GM23338 (cell line): ENCODE data around the gene RUNX1. TPM values are rescaled to one million over a fixed set of nuclear protein-coding genes. Genes with fewer than 3 reads are reported as not detected.
A peak's percentile ranks its signal among the peaks of the same experiment; 100 is the strongest.

Experiments
- ATAC-seq: fragments of 200-7000 bp; cut with Tn5 transposase; 3 replicates; pipeline ENCODE4 v1.9.1; 2020
- DNase-seq: peaks from one replicate; pipeline ENCODE4 v3.0.0-alpha.2; 2015; ENCODE audit warnings: low spot score
- H2AFZ ChIP-seq: fragments of 200-600 bp; sonication (generic); 2 replicates; pipeline ENCODE4 v1.8.0; 2016; ENCODE audit warnings: antibody characterized with exemption, mild to moderate bottlenecking, moderate library complexity
- H3F3A ChIP-seq: fragments of 200-600 bp; sonication (generic); replicated peaks from 2 replicates; pipeline ENCODE4 v1.8.0; 2017; ENCODE audit warnings: antibody characterized with exemption, mixed run types, low read depth
- H3K27ac ChIP-seq: fragments of 200-600 bp; sonication (generic); 2 replicates; pipeline ENCODE4 v1.6.1; 2016; ENCODE audit warnings: low read depth
- H3K27me3 ChIP-seq: fragments of 200-600 bp; sonication (generic); 2 replicates; pipeline ENCODE4 v1.8.0; 2016; ENCODE audit warnings: mild to moderate bottlenecking, mixed run types, moderate library complexity; ENCODE audit not compliant: insufficient read depth
- H3K36me3 ChIP-seq: fragments of 200-600 bp; sonication (generic); 2 replicates; pipeline ENCODE4 v1.8.0; 2016; ENCODE audit warnings: mild to moderate bottlenecking; ENCODE audit not compliant: insufficient read depth
- H3K4me1 ChIP-seq: fragments of 200-600 bp; sonication (generic); 2 replicates; pipeline ENCODE4 v1.8.0; 2016; ENCODE audit warnings: mild to moderate bottlenecking, moderate library complexity; ENCODE audit not compliant: insufficient read depth
- H3K4me2 ChIP-seq: fragments of 200-600 bp; sonication (generic); 2 replicates; pipeline ENCODE4 v1.7.1; 2017; ENCODE audit warnings: mixed run types
- H3K4me3 ChIP-seq: fragments of 200-600 bp; sonication (generic); 2 replicates; pipeline ENCODE4 v1.6.1; 2016; ENCODE audit warnings: mixed run types
- H3K79me2 ChIP-seq: fragments of 200-600 bp; sonication (generic); replicated peaks from 2 replicates; pipeline ENCODE4 v1.8.0; 2017; ENCODE audit warnings: mild to moderate bottlenecking; ENCODE audit not compliant: insufficient read depth
- H3K9me2 ChIP-seq: fragments of 200-600 bp; sonication (generic); 2 replicates; pipeline ENCODE4 v1.8.0; 2017; ENCODE audit not compliant: insufficient read depth
- H4K20me1 ChIP-seq: fragments of 200-600 bp; sonication (generic); replicated peaks from 2 replicates; pipeline ENCODE4 v1.8.0; 2017; ENCODE audit warnings: mild to moderate bottlenecking; ENCODE audit not compliant: insufficient read depth
- H3K27ac Mint-ChIP-seq: 2 replicates; pipeline ENCODE4 v1.8.0; 2020; ENCODE audit warnings: inconsistent platforms, mild to moderate bottlenecking, moderate library complexity, mixed read lengths
- H3K27me3 Mint-ChIP-seq: 3 replicates; pipeline ENCODE4 v1.8.0; 2022; ENCODE audit warnings: low read depth, mild to moderate bottlenecking, moderate library complexity, mixed read lengths, inconsistent platforms; ENCODE audit not compliant: insufficient read depth, poor library complexity
- H3K36me3 Mint-ChIP-seq: 3 replicates; pipeline ENCODE4 v1.8.0; 2021; ENCODE audit warnings: low read depth, mild to moderate bottlenecking, inconsistent platforms, moderate library complexity, mixed read lengths
- H3K4me1 Mint-ChIP-seq: 3 replicates; pipeline ENCODE4 v1.8.0; 2020; ENCODE audit warnings: mild to moderate bottlenecking, inconsistent platforms, mixed read lengths
- H3K4me3 Mint-ChIP-seq: 3 replicates; pipeline ENCODE4 v1.8.0; 2021; ENCODE audit warnings: moderate library complexity, mild to moderate bottlenecking, inconsistent platforms, mixed read lengths
- H3K9me3 Mint-ChIP-seq: 3 replicates; pipeline ENCODE4 v1.8.0; 2020; ENCODE audit warnings: moderate library complexity, mild to moderate bottlenecking, inconsistent platforms, mixed read lengths
- CREB1 ChIP-seq: fragments of 250-450 bp; sonication (Bioruptor Pico); IDR thresholded peaks from 2 replicates; pipeline ENCODE4 v1.5.0; 2020; ENCODE audit warnings: low read depth, mild to moderate bottlenecking, moderate library complexity
- EZH2 ChIP-seq: fragments of 200-600 bp; sonication (generic); IDR thresholded peaks from one replicate; pipeline ENCODE4 v1.8.0; 2017; ENCODE audit warnings: antibody characterized with exemption, mild to moderate bottlenecking, low read depth; ENCODE audit not compliant: unreplicated experiment
- NANOG ChIP-seq: IDR thresholded peaks from 2 replicates; pipeline ENCODE4 v1.6.1; 2016; ENCODE audit warnings: antibody characterized with exemption, borderline replicate concordance
- ZNF331 ChIP-seq: fragments of 250-450 bp; sonication (Bioruptor Pico); IDR thresholded peaks from 2 replicates; pipeline ENCODE4 v1.5.0; 2020; ENCODE audit warnings: low read depth, mild to moderate bottlenecking, moderate library complexity
- polyA plus RNA-seq: library from polyadenylated mRNA; unstranded; fragments of >200 nt; fragmentation: Nextera tagmentation; extraction: Ambion mirVana; gene quantifications from 2 replicates; pipeline ENCODE4 v1.2.1, GENCODE V29; 2016
- total RNA-seq: library from RNA; depleted of rRNA; stranded (reverse); fragments of >200 nt; shearing (Covaris generic); gene quantifications from 2 replicates; pipeline ENCODE4 v1.2.3, GENCODE V29; 2014
- TF ChIP-seq, protein P1 (sequence below): IDR thresholded peaks from 2 replicates; pipeline ENCODE4 v1.6.1; 2016; ENCODE audit warnings: antibody characterized with exemption
- TF ChIP-seq, protein P2 (sequence below): IDR thresholded peaks from one replicate; pipeline ENCODE4 v1.6.1; 2018; ENCODE audit warnings: antibody characterized with exemption; ENCODE audit not compliant: unreplicated experiment
- TF ChIP-seq, protein P3 (sequence below), 2 experiments: fragments of 200-600 bp in 1 of 2; sonication (generic) in 1 of 2; conservative IDR thresholded peaks; 2 replicates each; pipeline versions ENCODE4 v1.5.1 to v1.6.1; 2016 to 2017; ENCODE audit warnings: antibody characterized with exemption in 2 of 2, low read depth in 2 of 2, mild to moderate bottlenecking in 2 of 2, moderate library complexity in 1 of 2

RUNX1 gene
- total and polyA plus RNA-seq, 2 experiments from 2014 or later = 0.29 to 1.1 TPM

DNA sequence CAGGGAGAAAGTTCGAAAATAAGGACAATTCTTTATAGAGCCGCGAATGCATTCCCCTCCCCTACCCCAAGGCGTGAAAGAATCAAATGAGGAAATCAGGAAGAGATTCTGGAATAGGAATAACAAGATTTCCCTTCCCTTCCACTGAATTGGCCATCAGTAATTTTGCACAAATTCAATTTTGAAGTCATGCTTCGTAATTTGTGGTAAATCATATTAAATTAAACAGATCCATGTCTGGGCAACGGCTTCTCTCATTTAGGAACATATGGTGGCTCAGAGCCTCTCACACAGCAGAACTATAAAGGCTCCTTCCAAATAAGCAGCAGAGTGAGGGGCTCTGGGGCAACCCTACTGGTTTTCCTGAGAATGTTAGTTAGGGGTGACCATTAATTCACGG is 227.4 kb downstream of the RUNX1 start (continued):
- TF ChIP-seq, protein P1, sequence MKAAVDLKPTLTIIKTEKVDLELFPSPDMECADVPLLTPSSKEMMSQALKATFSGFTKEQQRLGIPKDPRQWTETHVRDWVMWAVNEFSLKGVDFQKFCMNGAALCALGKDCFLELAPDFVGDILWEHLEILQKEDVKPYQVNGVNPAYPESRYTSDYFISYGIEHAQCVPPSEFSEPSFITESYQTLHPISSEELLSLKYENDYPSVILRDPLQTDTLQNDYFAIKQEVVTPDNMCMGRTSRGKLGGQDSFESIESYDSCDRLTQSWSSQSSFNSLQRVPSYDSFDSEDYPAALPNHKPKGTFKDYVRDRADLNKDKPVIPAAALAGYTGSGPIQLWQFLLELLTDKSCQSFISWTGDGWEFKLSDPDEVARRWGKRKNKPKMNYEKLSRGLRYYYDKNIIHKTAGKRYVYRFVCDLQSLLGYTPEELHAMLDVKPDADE = no peak
- TF ChIP-seq EZH2 = no peak

DNA sequence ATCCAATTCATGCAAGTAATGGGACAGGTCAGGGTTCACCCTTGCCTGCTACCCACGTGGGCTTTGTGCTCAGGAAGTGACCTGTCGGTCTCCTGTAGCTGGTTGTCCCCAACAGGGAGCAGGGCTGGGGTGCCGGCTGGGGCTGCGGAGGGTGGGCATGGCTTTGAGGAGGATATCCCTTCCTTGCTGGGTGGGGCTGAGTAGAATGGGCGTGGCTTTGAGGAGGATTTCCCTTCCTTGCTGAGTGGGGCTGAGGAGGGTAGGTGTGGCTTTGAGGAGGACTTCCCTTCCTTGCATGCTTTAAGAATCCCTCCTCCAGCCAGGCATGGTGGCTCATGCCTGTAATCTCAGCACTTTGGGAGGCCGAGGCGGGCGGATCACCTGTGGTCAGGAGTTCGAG is 229.1 kb downstream of the RUNX1 start:
- Histone ChIP-seq H3K4me2 (no peak overlapping the region), H3K9me2 (0 out of 2 replicates have a peak, but pooled peaks cover 4% of the 10 kb centered on the region), H2AFZ (no peak overlapping the region), H3K36me3 (no peaks in the 10 kb centered on the region), H3F3A (no peaks in the 10 kb centered on the region), H3K79me2 (no peaks in the 10 kb centered on the region), H3K4me3 (no peak overlapping the region), H3K4me1 (peaks cover 22% of the 10 kb centered on the region), H3K27ac (no peak overlapping the region), H4K20me1 (no peaks in the 10 kb centered on the region), H3K27me3 (no peaks in the 10 kb centered on the region)
- DNase-seq = no peak
- peaks cover 4% of the 10 kb centered on the region for H3K27me3 Mint-ChIP-seq
- ATAC-seq = peak; percentile 63
- H3K27ac Mint-ChIP-seq = no peak overlapping the region
- peaks cover 30% of the 10 kb centered on the region for H3K4me1 Mint-ChIP-seq
- H3K36me3 Mint-ChIP-seq = peaks cover 2% of the 10 kb centered on the region; the same call in 2 of the 3 replicates
- peaks cover 4% of the 10 kb centered on the region; the same call in 1 of the 3 replicates for H3K9me3 Mint-ChIP-seq
- TF ChIP-seq NANOG (no peak), ZNF331 (CRISPR knock-in tag) (no peak), CREB1 (CRISPR knock-in tag) (no peak)
- TF ChIP-seq, protein P2, sequence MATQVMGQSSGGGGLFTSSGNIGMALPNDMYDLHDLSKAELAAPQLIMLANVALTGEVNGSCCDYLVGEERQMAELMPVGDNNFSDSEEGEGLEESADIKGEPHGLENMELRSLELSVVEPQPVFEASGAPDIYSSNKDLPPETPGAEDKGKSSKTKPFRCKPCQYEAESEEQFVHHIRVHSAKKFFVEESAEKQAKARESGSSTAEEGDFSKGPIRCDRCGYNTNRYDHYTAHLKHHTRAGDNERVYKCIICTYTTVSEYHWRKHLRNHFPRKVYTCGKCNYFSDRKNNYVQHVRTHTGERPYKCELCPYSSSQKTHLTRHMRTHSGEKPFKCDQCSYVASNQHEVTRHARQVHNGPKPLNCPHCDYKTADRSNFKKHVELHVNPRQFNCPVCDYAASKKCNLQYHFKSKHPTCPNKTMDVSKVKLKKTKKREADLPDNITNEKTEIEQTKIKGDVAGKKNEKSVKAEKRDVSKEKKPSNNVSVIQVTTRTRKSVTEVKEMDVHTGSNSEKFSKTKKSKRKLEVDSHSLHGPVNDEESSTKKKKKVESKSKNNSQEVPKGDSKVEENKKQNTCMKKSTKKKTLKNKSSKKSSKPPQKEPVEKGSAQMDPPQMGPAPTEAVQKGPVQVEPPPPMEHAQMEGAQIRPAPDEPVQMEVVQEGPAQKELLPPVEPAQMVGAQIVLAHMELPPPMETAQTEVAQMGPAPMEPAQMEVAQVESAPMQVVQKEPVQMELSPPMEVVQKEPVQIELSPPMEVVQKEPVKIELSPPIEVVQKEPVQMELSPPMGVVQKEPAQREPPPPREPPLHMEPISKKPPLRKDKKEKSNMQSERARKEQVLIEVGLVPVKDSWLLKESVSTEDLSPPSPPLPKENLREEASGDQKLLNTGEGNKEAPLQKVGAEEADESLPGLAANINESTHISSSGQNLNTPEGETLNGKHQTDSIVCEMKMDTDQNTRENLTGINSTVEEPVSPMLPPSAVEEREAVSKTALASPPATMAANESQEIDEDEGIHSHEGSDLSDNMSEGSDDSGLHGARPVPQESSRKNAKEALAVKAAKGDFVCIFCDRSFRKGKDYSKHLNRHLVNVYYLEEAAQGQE = no peak
- TF ChIP-seq, protein P1 = no peak
- TF ChIP-seq, protein P3, sequence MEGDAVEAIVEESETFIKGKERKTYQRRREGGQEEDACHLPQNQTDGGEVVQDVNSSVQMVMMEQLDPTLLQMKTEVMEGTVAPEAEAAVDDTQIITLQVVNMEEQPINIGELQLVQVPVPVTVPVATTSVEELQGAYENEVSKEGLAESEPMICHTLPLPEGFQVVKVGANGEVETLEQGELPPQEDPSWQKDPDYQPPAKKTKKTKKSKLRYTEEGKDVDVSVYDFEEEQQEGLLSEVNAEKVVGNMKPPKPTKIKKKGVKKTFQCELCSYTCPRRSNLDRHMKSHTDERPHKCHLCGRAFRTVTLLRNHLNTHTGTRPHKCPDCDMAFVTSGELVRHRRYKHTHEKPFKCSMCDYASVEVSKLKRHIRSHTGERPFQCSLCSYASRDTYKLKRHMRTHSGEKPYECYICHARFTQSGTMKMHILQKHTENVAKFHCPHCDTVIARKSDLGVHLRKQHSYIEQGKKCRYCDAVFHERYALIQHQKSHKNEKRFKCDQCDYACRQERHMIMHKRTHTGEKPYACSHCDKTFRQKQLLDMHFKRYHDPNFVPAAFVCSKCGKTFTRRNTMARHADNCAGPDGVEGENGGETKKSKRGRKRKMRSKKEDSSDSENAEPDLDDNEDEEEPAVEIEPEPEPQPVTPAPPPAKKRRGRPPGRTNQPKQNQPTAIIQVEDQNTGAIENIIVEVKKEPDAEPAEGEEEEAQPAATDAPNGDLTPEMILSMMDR (conservative IDR thresholded peaks at IDR 0.05; ENCODE audit: low read depth in 2 of 2) = no peak
- H3K4me3 Mint-ChIP-seq = no peak overlapping the region
